Heart left ventricle (tissue), 13 donors: ENCODE data around the gene DRD5.

ENCODE experiments used
- CTCF ChIP-seq, 12 donors: fragments of 200-600 bp; sonication (generic) in 4 of 12; IDR thresholded peaks; one replicate each; pipeline versions ENCODE4 v1.5.0 to v1.8.0; 2018 to 2022; ENCODE audit warnings: antibody characterized with exemption in 12 of 12, mild to moderate bottlenecking in 5 of 12
- POLR2A ChIP-seq, 2 donors: fragments of 450-650 bp; IDR thresholded peaks; one replicate each; pipeline ENCODE4 v1.6.1; 2017; ENCODE audit warnings: antibody characterized with exemption in 2 of 2, mild to moderate bottlenecking in 2 of 2, moderate library complexity in 2 of 2
- donor health status: ischemic (EF 13 %, LVEDD 7.1; RV severe dilation, severe dysfunction).
- donor health status: DM: no; HTN: yes; CAD: no.
- donor health status: DM: no; HTN: no; CAD: no.
- donor health status: ischemic (EF 25% LVEDD 6.9; RV normal size, moderate dysfunction).
- donor health status: ischemic (EF 25% LVEDD 5.7; RV mildly dilated, moderate dysfunction).
- donor health status: ischemic (EF 35%, LVEDD 5.7; RV mildly dilated, moderate dysfunction).
- donor health status: nonischemic (EF 11% LVEDD 7.7; RV severe dilation, severe dysfunction).
- donor health status: DM: yes; HTN: yes; CAD: no.
- donor health status: PGD.
- donor health status: ischemic (EF 29% LVEDD 5.4; RV normal size, mild dysfunction).
- donor health status: nonischemic (EF 23%, LVEDD 6.1; RV moderate dilation, normal function).

DNA sequence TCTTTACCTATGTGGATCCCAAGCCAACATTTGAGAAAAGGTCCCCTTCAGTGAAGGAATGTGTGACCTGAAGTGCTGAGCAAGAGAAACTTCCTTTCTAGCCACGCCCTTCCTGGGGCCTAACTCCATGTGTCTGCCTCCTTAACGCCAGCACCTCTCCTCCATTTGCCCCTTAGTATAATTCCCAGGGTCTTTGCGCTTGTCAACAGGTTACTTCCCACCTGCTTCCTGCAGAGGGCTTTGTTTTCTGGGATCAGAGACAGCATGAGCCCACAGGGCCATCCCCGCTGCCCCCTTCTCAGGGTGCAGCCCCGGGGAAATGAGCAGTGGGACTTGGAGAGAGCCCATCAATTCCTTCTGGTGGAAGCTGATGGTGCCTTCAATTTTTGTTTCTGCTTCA, 45.9 kb upstream of the DRD5 start:
- TF ChIP-seq CTCF (IDR thresholded peaks at IDR 0.05), result no peak
- TF ChIP-seq POLR2A (IDR thresholded peaks at IDR 0.05), result no peak
